Measurements from ENCODE around the gene RHBDL2. TPM values are rescaled to one million over a fixed set of nuclear protein-coding genes. Genes with fewer than 3 reads are reported as not detected.
"Not testable (repeated sequence)": the region's sequence is repeated elsewhere in the genome, so short reads cannot be mapped to it uniquely, and the experiment has no call there.

RHBDL2 gene
- total and polyA plus RNA-seq, 2 donors (not counting 3 experiments of a cell fraction or from before 2014, with no cell fraction given) = 0.06 to 1.4 TPM

- Histone ChIP-seq H3K79me2 (ENCODE audit: control insufficient read depth, insufficient read depth, low read length) (no peaks in the 10 kb centered on the region), H4K20me1 (replicated peaks; ENCODE audit: control insufficient read depth, extremely low read depth, insufficient read depth, low read length) (peaks cover 4% of the 10 kb centered on the region), H3K4me2 (ENCODE audit: insufficient read depth, low read length) (no peak overlapping the region), H3K4me1 (ENCODE audit: control insufficient read depth, extremely low read depth, insufficient read depth, low read length) (no peaks in the 10 kb centered on the region), H3K36me3 (ENCODE audit: control insufficient read depth in 2 of 2, extremely low read depth in 1 of 2, insufficient read depth in 2 of 2, low read length in 2 of 2) (peaks cover 14 to 19% of the 10 kb centered on the region in 2 experiments), H3K4me3 (replicated peaks in 1 of 3; ENCODE audit: insufficient read depth in 1 of 3, low read depth in 1 of 3, low read length in 3 of 3) (no peak overlapping the region), H3K27ac (ENCODE audit: insufficient read depth, low read depth, low read length) (no peak overlapping the region), H3K9me3 (replicated peaks; ENCODE audit: control insufficient read depth, insufficient read depth, low read length) (no peaks in the 10 kb centered on the region), H3K27me3 (ENCODE audit: control insufficient read depth in 2 of 2, insufficient read depth in 2 of 2, low read length in 2 of 2) (no peaks in the 10 kb centered on the region), H3K9me1 (replicated peaks; ENCODE audit: control insufficient read depth, extremely low read depth, insufficient read depth, low read length) (no peaks in the 10 kb centered on the region), H2AFZ (ENCODE audit: low read depth, low read length) (no peak overlapping the region), H3K9ac (replicated peaks; ENCODE audit: extremely low read depth, insufficient read depth, low read length) (no peak overlapping the region)
- no peak for FAIRE-seq
- ChIA-PET CTCF (interaction anchor here (1.3 kb wide), 2 partner anchors 11 to 13 kb away, joined by 3 to 4 read pairs; no protein-coding TSS in a partner anchor), POLR2A (no interaction called here)
- intact Hi-C loops (cut with micrococcal nuclease) (no loop called here), dilution Hi-C loops (cut with MboI; ENCODE audit: extremely low pct_ligation_motif_present, low sequenced_read_pairs) (no loop called here)
- no peak for TF ChIP-seq POLR2A (IDR thresholded peaks at IDR 0.05; ENCODE audit: low read depth, low read length)
- BruUV-seq (replicated peaks) = no TSS peak
- no peak for DNase-seq (ENCODE audit: low read depth, low spot score)
These were observed 95.4 kb downstream of the RHBDL2 start for GRCh38 chr1:38846210-38846609.

DNA sequence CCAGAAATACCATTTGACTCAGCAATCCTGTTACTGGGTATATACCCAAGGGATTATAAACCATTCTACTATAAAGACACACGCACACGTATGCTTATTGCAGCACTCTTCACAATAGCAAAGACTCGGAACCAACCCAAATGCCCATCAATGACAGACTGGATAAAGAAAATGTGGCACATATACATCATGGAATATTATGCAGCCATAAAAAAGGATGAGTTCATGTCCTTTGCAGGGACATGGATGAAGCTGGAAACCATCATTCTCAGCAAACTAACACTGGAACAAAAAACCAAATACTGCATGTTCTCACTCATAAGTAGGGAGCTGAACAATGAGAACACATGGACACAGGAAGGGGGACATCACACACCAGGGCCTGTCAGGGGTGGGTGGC lies 96.5 kb downstream of the RHBDL2 start:
- H3K36me3 ChIP-seq (ENCODE audit: control insufficient read depth in 2 of 2, extremely low read depth in 1 of 2, insufficient read depth in 2 of 2, low read length in 2 of 2) = peaks cover 8 to 13% of the 10 kb centered on the region in 2 experiments
- DNase-seq (ENCODE audit: low read depth, low spot score) = not testable (repeated sequence)

More for the DNA sequence above, 96.5 kb downstream of the RHBDL2 start:
- FAIRE-seq; intact Hi-C loops (cut with micrococcal nuclease); H4K20me1 ChIP-seq (replicated peaks; ENCODE audit: control insufficient read depth, extremely low read depth, insufficient read depth, low read length); H2AFZ ChIP-seq (ENCODE audit: low read depth, low read length); H3K9me3 ChIP-seq (replicated peaks; ENCODE audit: control insufficient read depth, insufficient read depth, low read length); H3K79me2 ChIP-seq (ENCODE audit: control insufficient read depth, insufficient read depth, low read length); H3K4me3 ChIP-seq (replicated peaks in 1 of 3; ENCODE audit: insufficient read depth in 1 of 3, low read depth in 1 of 3, low read length in 3 of 3); H3K27me3 ChIP-seq (ENCODE audit: control insufficient read depth in 2 of 2, insufficient read depth in 2 of 2, low read length in 2 of 2); POLR2A ChIA-PET; H3K9ac ChIP-seq (replicated peaks; ENCODE audit: extremely low read depth, insufficient read depth, low read length); dilution Hi-C loops (cut with MboI; ENCODE audit: extremely low pct_ligation_motif_present, low sequenced_read_pairs); H3K27ac ChIP-seq (ENCODE audit: insufficient read depth, low read depth, low read length); H3K9me1 ChIP-seq (replicated peaks; ENCODE audit: control insufficient read depth, extremely low read depth, insufficient read depth, low read length); H3K4me2 ChIP-seq (ENCODE audit: insufficient read depth, low read length); BruUV-seq (replicated peaks); H3K4me1 ChIP-seq (ENCODE audit: control insufficient read depth, extremely low read depth, insufficient read depth, low read length): not testable (repeated sequence)
- CTCF ChIA-PET = interaction anchor here (1.3 kb wide), 1 partner anchor 10 kb away, joined by 4 read pairs; no protein-coding TSS in a partner anchor
